Measurements from ENCODE around the gene NDUFA6.
"Not testable (repeated sequence)": the region's sequence is repeated elsewhere in the genome, so short reads cannot be mapped to it uniquely, and the experiment has no call there.

Gene NDUFA6

GRCh38 chr22:42090596-42091454, at the start of gene NDUFA6:
Gene NDUFA6, minus strand, starts transcription at chr22:42090772. Its CDS starts 28 bp downstream, at chr22:42090744.
- DNase-seq (ENCODE audit: insufficient read length, low spot score) (peak; percentile 97), FAIRE-seq (peak; percentile 89)

DNA sequence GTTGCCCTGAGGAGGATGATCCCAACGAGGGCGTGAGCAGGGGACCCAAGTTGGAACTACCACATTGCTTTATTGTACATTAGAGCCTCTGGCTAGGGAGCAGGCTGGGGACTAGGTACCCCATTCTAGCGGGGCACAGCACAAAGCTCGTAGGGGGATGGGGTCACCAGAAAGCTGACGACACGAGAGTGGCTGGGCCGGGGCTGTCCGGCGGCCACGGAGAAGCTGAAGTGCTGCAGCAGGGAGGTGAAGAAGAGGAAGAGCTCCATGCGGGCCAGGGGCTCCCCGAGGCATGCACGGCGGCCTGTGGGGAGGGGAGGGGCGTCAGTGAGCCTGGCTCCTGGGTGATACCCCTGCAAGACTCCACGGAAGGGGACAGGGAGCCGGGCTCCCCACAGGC, 49.6 kb upstream of the NDUFA6 start:
- FAIRE-seq; DNase-seq (ENCODE audit: insufficient read length, low spot score): not testable (repeated sequence)

DNA sequence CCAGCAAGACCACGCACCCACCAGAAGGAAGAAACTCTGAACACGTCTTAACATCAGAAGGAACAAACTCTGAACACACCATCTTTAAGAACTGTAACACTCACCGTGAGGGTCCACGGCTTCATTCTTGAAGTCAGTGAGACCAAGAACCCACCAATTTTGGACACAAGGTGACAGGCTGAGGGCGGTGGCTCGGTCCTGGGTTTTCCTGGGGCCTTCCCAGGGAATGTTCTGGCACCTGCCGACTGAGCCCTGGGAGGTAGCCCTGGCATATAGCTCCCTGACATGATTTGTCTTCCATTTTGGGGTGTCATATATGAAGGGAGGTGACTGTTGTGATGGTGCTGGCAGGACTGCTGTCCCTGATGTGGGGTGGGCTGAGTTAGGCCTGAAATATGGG, 48.9 kb upstream of the NDUFA6 start:
- FAIRE-seq; DNase-seq (ENCODE audit: insufficient read length, low spot score): not testable (repeated sequence)

DNA sequence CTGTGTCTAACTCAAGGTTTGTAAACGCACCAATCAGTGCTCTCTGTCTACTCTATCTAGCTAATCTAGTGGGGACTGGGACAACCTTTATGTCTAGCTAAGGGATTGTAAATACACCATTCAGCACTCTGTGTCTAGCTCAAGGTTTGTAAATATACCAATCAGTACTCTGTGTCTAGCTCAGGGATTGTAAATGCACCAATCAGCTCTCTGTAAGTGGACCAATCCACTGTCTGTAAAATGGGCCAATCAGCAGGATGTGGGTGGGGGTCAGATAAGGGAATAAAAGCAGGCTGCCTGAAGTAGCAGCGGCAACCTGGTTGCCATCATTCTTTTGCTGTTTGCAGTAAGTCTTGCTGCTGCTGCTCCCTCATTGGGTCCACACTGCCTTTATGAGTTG, 48.4 kb upstream of the NDUFA6 start:
- FAIRE-seq = no peak

GRCh38 chr22:42138122-42138770, 47.7 kb upstream of the NDUFA6 start:
- DNase-seq (ENCODE audit: insufficient read length, low spot score) = no peak
- FAIRE-seq = no peak

More for the DNA sequence above, 48.4 kb upstream of the NDUFA6 start:
- no peak for DNase-seq (ENCODE audit: insufficient read length, low spot score)

- not testable (repeated sequence) for DNase-seq (ENCODE audit: insufficient read length, low spot score)
- peak; percentile 60 for FAIRE-seq
Measured at GRCh38 chr22:42135688-42136087, 45.1 kb upstream of the NDUFA6 start.

DNA sequence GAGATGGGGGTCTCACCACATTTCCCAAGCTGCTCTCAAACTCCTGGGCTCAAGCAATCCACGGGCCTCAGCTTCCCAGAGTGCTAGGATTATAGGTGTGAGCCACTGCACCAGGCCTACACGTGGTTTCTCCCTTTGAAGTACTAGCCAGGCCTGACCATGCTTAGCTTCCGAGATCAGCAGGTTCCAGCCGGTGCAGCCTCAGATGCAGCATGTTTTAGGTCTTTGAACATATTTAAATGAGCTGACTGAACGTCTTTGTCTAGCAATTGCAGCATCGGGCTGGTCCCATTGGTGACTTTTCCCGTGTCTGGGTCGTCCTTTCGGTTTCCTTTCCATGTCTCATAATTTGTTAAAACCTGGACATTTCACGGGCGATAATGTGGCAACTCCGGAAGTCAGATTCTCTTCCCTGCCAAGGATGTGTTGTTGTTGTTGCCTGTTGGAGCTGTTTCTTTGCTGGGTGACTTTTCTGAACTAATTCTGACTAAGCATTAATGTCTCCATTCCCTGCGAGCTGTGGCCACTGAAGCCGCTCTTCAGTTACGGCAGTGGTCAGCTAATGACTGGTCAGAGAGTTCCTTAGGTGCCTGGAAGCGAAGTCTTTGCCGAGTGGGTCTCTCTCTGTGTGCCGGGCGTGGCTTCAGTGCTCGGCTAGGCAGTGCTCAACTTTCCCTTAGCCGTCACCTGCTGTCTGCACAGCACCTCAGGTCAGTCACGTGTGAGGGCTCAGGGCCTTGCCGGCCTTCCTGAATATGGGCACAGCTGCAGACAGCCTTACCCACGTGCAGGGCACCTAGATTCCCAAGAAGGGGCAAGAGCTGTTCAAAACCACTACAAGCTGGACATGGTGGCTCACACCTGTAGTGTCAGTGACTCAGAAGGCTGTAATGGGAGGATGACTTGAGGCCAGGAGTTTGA, 43.8 kb upstream of the NDUFA6 start:
- FAIRE-seq = no peak
- no peak for DNase-seq (ENCODE audit: insufficient read length, low spot score)

GRCh38 chr22:42132457-42132856, 41.9 kb upstream of the NDUFA6 start:
- no peak for FAIRE-seq
- no peak for DNase-seq (ENCODE audit: insufficient read length, low spot score)

- DNase-seq (ENCODE audit: insufficient read length, low spot score) = no peak
- FAIRE-seq = no peak
Measured at GRCh38 chr22:42131562-42131961, 41.0 kb upstream of the NDUFA6 start.

DNA sequence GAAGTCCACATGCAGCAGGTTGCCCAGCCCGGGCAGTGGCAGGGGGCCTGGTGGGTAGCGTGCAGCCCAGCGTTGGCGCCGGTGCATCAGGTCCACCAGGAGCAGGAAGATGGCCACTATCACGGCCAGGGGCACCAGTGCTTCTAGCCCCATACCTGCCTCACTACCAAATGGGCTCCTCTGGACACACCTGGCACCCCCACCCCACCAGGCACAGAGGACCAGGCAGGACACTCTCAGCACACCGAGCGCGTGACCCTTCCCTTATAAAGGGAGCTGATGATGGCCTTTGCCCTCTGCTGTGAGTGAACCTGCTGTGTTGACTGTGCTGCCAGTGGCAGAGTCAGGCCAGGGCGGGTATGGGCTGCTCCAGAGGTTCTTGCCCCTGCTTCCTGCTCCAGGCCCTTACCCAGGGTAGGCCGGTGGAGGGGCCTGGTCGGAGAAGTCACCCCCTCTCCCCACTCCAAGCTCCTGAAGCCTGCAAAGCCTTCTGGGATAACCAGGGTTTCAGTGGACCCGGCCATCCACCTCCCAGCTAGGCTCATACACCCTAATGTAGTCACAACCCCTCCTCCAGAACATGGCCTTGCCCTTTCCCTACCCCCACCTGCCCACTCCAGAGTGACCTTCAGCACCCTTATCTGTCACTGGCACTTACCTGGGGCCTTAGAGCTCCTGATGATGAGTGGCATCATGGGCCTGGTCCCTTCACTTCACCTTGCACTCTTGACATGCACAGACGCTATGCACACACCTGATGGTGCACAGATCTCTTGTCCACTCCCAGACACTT, 40.3 kb upstream of the NDUFA6 start, which contains the start of gene CYP2D6:
Gene CYP2D6, minus strand, starts transcription at position 172 of the 793 bp plus-strand sequence. Its CDS starts 19 bp downstream, at position 153.
- not testable (repeated sequence) for DNase-seq (ENCODE audit: insufficient read length, low spot score)
- FAIRE-seq = peak; percentile 97

GRCh38 chr22:42130182-42130581, 39.6 kb upstream of the NDUFA6 start:
- DNase-seq (ENCODE audit: insufficient read length, low spot score) = not testable (repeated sequence)
- peak; percentile 69 for FAIRE-seq

GRCh38 chr22:42128776-42129694, 38.5 kb upstream of the NDUFA6 start:
- FAIRE-seq = not testable (repeated sequence)

DNA sequence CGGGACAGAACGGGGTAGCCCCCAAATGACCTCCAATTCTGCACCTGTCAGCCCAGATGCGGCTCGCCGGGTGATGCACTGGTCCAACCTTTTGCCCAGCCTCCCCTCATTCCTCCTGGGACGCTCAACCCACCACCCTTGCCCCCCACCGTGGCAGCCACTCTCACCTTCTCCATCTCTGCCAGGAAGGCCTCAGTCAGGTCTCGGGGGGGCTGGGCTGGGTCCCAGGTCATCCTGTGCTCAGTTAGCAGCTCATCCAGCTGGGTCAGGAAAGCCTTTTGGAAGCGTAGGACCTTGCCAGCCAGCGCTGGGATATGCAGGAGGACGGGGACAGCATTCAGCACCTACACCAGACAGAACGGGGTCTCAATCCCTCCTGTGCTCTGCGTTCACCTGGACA, 37.4 kb upstream of the NDUFA6 start:
- peak; percentile 26 for FAIRE-seq
- DNase-seq (ENCODE audit: insufficient read length, low spot score) = not testable (repeated sequence)

More at GRCh38 chr22:42128776-42129694, 38.5 kb upstream of the NDUFA6 start:
- not testable (repeated sequence) for DNase-seq (ENCODE audit: insufficient read length, low spot score)

DNA sequence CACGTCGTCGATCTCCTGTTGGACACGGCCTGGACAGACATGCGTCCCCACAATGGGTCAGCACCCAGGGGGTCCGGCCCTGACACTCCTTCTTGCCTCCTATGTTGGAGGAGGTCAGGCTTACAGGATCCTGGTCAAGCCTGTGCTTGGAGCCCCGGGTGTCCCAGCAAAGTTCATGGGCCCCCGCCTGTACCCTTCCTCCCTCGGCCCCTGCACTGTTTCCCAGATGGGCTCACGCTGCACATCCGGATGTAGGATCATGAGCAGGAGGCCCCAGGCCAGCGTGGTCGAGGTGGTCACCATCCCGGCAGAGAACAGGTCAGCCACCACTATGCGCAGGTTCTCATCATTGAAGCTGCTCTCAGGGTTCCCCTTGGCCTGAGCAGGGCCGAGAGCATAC, 37.0 kb upstream of the NDUFA6 start:
- no peak for FAIRE-seq
- no peak for DNase-seq (ENCODE audit: insufficient read length, low spot score)

GRCh38 chr22:42123529-42123928, 33.0 kb upstream of the NDUFA6 start:
- peak; percentile 88 for FAIRE-seq
- DNase-seq (ENCODE audit: insufficient read length, low spot score) = not testable (repeated sequence)

DNA sequence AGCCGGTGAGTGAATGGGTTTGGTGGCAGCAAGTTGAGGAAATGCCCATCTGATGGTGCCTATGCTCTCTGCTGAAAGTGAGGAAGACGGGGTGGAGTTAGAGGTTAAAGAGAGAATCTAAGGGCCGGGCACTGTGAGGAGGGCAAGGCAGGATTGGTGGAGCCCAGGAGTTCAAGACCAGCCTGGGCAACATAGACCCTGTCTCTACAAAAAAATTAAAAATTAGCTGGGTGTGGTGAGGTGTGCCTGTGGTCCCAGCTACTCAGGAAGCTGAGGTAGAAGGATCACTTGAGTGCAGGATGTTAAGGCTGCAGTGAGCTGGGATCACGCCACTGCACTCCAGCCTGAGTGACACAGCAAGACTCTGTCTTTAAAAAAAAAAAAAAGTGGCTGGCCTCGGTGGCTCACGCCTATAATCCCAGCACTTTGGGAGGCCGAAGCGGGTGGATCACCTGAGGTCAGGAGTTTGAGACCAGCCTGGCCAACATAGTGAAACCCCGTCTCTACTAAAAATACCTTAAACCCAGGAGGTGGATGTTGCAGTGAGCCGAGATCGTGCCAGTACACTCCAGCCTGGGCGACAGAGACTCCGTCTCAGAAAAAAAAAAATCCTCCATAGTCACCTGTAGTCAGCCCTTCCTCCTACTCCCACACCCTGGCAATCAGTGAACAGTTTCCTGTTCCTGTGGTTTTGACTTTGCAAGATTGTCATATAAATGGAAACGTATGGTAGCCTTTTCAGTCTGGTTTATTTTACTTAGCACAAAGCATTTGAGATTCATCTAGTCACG, 29.9 kb upstream of the NDUFA6 start:
- FAIRE-seq; DNase-seq (ENCODE audit: insufficient read length, low spot score): not testable (repeated sequence)

- no peak for FAIRE-seq
Measured at GRCh38 chr22:42116848-42117424, 26.4 kb upstream of the NDUFA6 start.

More at GRCh38 chr22:42116848-42117424, 26.4 kb upstream of the NDUFA6 start:
- no peak for DNase-seq (ENCODE audit: insufficient read length, low spot score)
